ENCODE data around the gene TMCC2.

TMCC2 gene

DNA sequence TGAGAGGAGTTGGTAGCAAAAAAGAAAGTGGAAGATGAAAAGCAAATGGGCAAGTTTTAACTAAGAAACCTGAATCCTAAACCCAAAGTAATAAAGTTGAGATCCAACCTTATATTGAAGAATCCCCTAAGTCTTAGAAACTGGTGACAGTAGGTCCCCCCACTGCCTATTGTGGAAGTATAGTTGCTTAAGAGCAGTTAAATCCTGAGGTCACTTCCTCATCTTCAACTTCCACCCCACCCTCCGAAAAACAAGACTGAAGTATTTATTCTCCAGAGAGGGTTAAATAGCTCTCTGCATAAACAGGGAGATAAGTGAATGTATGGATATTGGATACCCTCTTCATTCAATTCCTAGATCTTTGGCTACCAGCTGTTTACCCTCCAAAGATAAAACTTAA is 13.0 kb upstream of the TMCC2 start:
- TF ChIP-seq SPI1 (IDR thresholded peaks at IDR 0.05; ENCODE audit: borderline replicate concordance, low read depth) = peak; percentile 96
- no peak for TF ChIP-seq POLR2AphosphoS5 (IDR thresholded peaks at IDR 0.05; ENCODE audit: low read depth)
- TF ChIP-seq, protein P1, sequence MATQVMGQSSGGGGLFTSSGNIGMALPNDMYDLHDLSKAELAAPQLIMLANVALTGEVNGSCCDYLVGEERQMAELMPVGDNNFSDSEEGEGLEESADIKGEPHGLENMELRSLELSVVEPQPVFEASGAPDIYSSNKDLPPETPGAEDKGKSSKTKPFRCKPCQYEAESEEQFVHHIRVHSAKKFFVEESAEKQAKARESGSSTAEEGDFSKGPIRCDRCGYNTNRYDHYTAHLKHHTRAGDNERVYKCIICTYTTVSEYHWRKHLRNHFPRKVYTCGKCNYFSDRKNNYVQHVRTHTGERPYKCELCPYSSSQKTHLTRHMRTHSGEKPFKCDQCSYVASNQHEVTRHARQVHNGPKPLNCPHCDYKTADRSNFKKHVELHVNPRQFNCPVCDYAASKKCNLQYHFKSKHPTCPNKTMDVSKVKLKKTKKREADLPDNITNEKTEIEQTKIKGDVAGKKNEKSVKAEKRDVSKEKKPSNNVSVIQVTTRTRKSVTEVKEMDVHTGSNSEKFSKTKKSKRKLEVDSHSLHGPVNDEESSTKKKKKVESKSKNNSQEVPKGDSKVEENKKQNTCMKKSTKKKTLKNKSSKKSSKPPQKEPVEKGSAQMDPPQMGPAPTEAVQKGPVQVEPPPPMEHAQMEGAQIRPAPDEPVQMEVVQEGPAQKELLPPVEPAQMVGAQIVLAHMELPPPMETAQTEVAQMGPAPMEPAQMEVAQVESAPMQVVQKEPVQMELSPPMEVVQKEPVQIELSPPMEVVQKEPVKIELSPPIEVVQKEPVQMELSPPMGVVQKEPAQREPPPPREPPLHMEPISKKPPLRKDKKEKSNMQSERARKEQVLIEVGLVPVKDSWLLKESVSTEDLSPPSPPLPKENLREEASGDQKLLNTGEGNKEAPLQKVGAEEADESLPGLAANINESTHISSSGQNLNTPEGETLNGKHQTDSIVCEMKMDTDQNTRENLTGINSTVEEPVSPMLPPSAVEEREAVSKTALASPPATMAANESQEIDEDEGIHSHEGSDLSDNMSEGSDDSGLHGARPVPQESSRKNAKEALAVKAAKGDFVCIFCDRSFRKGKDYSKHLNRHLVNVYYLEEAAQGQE (IDR thresholded peaks at IDR 0.05; ENCODE audit: insufficient replicate concordance, low read depth) = no peak
- TF ChIP-seq, protein P2, sequence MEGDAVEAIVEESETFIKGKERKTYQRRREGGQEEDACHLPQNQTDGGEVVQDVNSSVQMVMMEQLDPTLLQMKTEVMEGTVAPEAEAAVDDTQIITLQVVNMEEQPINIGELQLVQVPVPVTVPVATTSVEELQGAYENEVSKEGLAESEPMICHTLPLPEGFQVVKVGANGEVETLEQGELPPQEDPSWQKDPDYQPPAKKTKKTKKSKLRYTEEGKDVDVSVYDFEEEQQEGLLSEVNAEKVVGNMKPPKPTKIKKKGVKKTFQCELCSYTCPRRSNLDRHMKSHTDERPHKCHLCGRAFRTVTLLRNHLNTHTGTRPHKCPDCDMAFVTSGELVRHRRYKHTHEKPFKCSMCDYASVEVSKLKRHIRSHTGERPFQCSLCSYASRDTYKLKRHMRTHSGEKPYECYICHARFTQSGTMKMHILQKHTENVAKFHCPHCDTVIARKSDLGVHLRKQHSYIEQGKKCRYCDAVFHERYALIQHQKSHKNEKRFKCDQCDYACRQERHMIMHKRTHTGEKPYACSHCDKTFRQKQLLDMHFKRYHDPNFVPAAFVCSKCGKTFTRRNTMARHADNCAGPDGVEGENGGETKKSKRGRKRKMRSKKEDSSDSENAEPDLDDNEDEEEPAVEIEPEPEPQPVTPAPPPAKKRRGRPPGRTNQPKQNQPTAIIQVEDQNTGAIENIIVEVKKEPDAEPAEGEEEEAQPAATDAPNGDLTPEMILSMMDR (IDR thresholded peaks at IDR 0.05; ENCODE audit: insufficient read depth, low read length) = no peak
- peak; percentile 32; the same call in 1 of the 2 replicates for TF ChIP-seq GABPA (IDR thresholded peaks at IDR 0.05; ENCODE audit: low read depth)
- Histone ChIP-seq H3K27me3 (ENCODE audit: insufficient read depth, poor library complexity, severe bottlenecking) (no peaks in the 10 kb centered on the region), H3K4me3 (replicated peaks; ENCODE audit: insufficient read depth, low read length) (no peak overlapping the region), H3K27ac (replicated peaks) (peak overlapping the region; percentile 35)
- DNase-seq (ENCODE audit: low read depth in 1 of 2, low spot score in 1 of 2) = peak in 1 of 2 experiments; percentile 55

DNA sequence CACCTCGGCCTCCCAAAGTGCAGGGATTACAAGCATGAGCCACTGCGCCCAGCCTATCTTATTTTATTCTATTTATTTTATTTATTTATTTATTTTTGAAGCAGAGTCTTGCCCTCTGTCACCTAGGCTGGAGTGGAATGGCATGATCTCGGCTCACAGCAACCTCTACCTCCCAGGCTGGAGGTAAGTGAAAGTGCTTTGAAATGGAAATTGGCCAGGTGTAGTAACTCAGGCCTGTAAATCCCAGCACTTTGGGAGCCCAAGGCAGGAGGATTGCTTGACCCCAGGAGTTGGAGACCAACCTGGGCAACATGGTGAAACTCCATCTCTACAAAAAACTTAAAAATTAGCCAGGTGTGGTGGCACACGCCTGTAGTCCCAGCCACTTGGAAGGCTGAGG is 11.2 kb upstream of the TMCC2 start:
- H3K27me3 ChIP-seq (ENCODE audit: insufficient read depth, poor library complexity, severe bottlenecking) = no peaks in the 10 kb centered on the region
- H3K27ac ChIP-seq (replicated peaks) = no peak overlapping the region
- no peak overlapping the region for H3K4me3 ChIP-seq (replicated peaks; ENCODE audit: insufficient read depth, low read length)
- no peak for DNase-seq (ENCODE audit: low read depth in 1 of 2, low spot score in 1 of 2)
- TF ChIP-seq, protein P1 (IDR thresholded peaks at IDR 0.05; ENCODE audit: insufficient replicate concordance, low read depth) = no peak
- TF ChIP-seq, protein P2 (IDR thresholded peaks at IDR 0.05; ENCODE audit: insufficient read depth, low read length) = no peak
- no peak for TF ChIP-seq SPI1 (IDR thresholded peaks at IDR 0.05; ENCODE audit: borderline replicate concordance, low read depth)
- TF ChIP-seq GABPA (IDR thresholded peaks at IDR 0.05; ENCODE audit: low read depth) = no peak
- TF ChIP-seq POLR2AphosphoS5 (IDR thresholded peaks at IDR 0.05; ENCODE audit: low read depth) = no peak

DNA sequence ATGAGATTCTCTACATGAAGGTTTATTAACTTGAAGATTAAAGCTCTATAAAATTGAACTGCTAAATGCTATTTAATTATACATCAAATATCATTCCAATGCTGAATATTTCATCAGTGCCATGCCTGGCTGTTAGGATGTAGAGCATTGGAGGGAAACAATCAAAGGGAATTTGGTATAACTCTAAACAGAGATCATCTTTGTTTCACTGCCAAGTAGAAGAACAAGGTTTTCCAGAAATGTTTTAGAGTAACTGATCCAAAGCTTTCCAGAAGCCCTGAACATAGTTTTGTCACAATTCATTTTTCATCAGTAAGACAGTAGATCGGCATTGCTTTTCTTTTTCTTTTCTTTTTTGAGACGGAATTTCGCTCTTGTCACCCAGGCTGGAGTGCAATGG is 10.3 kb upstream of the TMCC2 start:
- H3K4me3 ChIP-seq (replicated peaks; ENCODE audit: insufficient read depth, low read length) = no peak overlapping the region
- DNase-seq (ENCODE audit: low read depth in 1 of 2, low spot score in 1 of 2) = no peak
- no peak overlapping the region for H3K27ac ChIP-seq (replicated peaks)
- TF ChIP-seq POLR2AphosphoS5 (IDR thresholded peaks at IDR 0.05; ENCODE audit: low read depth) = no peak
- TF ChIP-seq, protein P1 (IDR thresholded peaks at IDR 0.05; ENCODE audit: insufficient replicate concordance, low read depth) = no peak
- no peak for TF ChIP-seq GABPA (IDR thresholded peaks at IDR 0.05; ENCODE audit: low read depth)
- TF ChIP-seq SPI1 (IDR thresholded peaks at IDR 0.05; ENCODE audit: borderline replicate concordance, low read depth) = no peak
- TF ChIP-seq, protein P2 (IDR thresholded peaks at IDR 0.05; ENCODE audit: insufficient read depth, low read length) = no peak
- no peaks in the 10 kb centered on the region for H3K27me3 ChIP-seq (ENCODE audit: insufficient read depth, poor library complexity, severe bottlenecking)

Data from HL-60 (cell line).